Bronchial epithelial cell (primary cell): ENCODE results near the gene TMEM158. TPM values are rescaled to one million over a fixed set of nuclear protein-coding genes. Genes with fewer than 3 reads are reported as not detected.

ENCODE experiments used
- DNase-seq: peaks from one replicate; pipeline ENCODE4 v3.0.0-alpha.2; 2010; ENCODE audit warnings: low read depth
- FAIRE-seq: peaks from 2 replicates; lab custom pipeline; 2011; peaks lifted over from hg19 to GRCh38; lab: Jason Lieb, UNC
- H3K27me3 ChIP-seq: 2 replicates; pipeline ENCODE4 v1.5.1; 2011; ENCODE audit warnings: low read length; ENCODE audit not compliant: control insufficient read depth, insufficient read depth
- H3K36me3 ChIP-seq: 2 replicates; pipeline ENCODE4 v1.5.1; 2011; ENCODE audit warnings: low read length; ENCODE audit not compliant: control insufficient read depth, insufficient read depth
- H3K4me3 ChIP-seq: 2 replicates; pipeline ENCODE4 v1.5.1; 2011; ENCODE audit warnings: mild to moderate bottlenecking, low read depth, low read length, control low read depth
- CTCF ChIP-seq: IDR thresholded peaks from 2 replicates; pipeline ENCODE4 v1.5.1; 2011; ENCODE audit warnings: mild to moderate bottlenecking, moderate library complexity, low read length, control low read depth, inconsistent platforms; ENCODE audit not compliant: insufficient read depth, severe bottlenecking
- total RNA-seq: library from RNA; depleted of rRNA; stranded (reverse); fragments of >200 nt; gene quantifications from 2 replicates; pipeline ENCODE4 v1.2.1, GENCODE V29; 2014

The TMEM158 gene
- total RNA-seq, 1 donor from 2014 or later: 1.6 TPM

GRCh38 chr3:45218578-45219390 lies 7.3 kb downstream of the TMEM158 start:
- peak; percentile 68 for DNase-seq
- Histone ChIP-seq H3K36me3 (no peaks in the 10 kb centered on the region), H3K4me3 (no peak overlapping the region), H3K27me3 (no peaks in the 10 kb centered on the region)
- no peak for FAIRE-seq
- TF ChIP-seq CTCF: no peak

- TF ChIP-seq CTCF: no peak
- H3K4me3 ChIP-seq: no peak overlapping the region
- no peaks in the 10 kb centered on the region for H3K36me3 ChIP-seq
- DNase-seq (no peak), FAIRE-seq (peak; percentile 92)
- no peaks in the 10 kb centered on the region for H3K27me3 ChIP-seq
Observed at GRCh38 chr3:45216021-45216609, 10.0 kb downstream of the TMEM158 start.

GRCh38 chr3:45215466-45215865 lies 10.6 kb downstream of the TMEM158 start:
- DNase-seq (no peak), FAIRE-seq (peak; percentile 7)
- Histone ChIP-seq H3K36me3 (no peaks in the 10 kb centered on the region), H3K27me3 (no peaks in the 10 kb centered on the region), H3K4me3 (no peak overlapping the region)
- no peak for TF ChIP-seq CTCF

- H3K27me3 ChIP-seq: no peaks in the 10 kb centered on the region
- FAIRE-seq (peak; percentile 52), DNase-seq (no peak)
- H3K4me3 ChIP-seq: no peak overlapping the region
- TF ChIP-seq CTCF: no peak
- H3K36me3 ChIP-seq: no peaks in the 10 kb centered on the region
Observed at GRCh38 chr3:45214061-45214680, 11.9 kb downstream of the TMEM158 start.

- H3K36me3 ChIP-seq: no peaks in the 10 kb centered on the region
- no peak for FAIRE-seq
- no peak overlapping the region for H3K4me3 ChIP-seq
- no peak for DNase-seq
- H3K27me3 ChIP-seq: no peaks in the 10 kb centered on the region
- no peak for TF ChIP-seq CTCF
Observed at GRCh38 chr3:45212095-45212468, 14.0 kb downstream of the TMEM158 start.
